Kidney capillary endothelial cell (primary cell): ENCODE data around the gene PRKRIP1.
"Not testable (repeated sequence)": the region's sequence is repeated elsewhere in the genome, so short reads cannot be mapped to it uniquely, and the experiment has no call there.

ENCODE experiments used
- DNase-seq: peaks from one replicate; pipeline ENCODE4 v3.0.0-alpha.2; 2018; ENCODE audit warnings: low spot score

Gene PRKRIP1

GRCh38 chr7:102404005-102404861 lies 8.1 kb downstream of the PRKRIP1 start:
- DNase-seq, result peak; percentile 58

GRCh38 chr7:102404862-102405188 lies 8.7 kb downstream of the PRKRIP1 start:
- not testable (repeated sequence) for DNase-seq

- no peak for DNase-seq
These were observed 11.7 kb downstream of the PRKRIP1 start for GRCh38 chr7:102407910-102408309.

- DNase-seq, result not testable (repeated sequence)
These were observed 12.4 kb downstream of the PRKRIP1 start for GRCh38 chr7:102408530-102408929.

DNA sequence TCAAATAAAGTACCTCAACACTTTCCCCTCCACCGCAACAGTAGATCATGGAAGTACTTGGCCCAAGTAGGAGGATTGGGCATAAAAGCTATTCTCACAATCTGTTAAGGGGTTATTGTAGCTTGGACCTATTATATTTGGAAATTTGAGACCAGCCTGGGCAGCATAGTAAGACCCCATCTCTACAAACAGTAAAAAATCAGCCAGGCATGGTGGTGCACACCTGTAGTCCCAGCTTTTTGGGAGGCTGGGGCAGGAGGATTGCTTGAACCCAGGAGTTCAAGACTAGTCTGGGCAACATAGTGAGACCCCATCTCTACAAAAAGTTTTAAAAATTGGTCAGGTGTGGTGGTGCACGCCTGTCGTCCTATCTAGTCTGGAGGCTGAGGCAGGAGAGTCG lies 13.2 kb downstream of the PRKRIP1 start:
- no peak for DNase-seq

GRCh38 chr7:102410123-102410522 lies 14.0 kb downstream of the PRKRIP1 start:
- DNase-seq, result no peak

- no peak for DNase-seq
These were observed 14.8 kb downstream of the PRKRIP1 start for GRCh38 chr7:102410918-102411317.

DNA sequence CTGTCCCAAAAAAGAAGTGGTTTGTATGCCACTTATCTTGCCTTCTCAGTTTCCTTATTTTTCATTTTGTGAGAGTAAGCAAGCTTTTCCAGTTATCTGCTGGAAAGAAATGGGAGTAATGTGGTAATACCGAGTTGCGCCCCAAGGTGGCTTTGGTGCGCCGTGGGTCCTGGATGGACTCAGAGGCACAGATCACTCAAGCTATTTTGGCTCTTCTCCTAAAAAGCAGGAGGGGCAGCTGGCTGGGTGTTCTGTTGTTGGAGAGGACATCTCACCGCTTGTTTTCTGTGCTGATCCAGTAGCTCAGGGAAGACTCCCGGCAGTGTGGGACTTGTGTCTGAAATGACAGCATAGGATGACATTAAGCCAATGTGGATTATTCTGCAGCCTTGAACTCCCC lies 16.4 kb downstream of the PRKRIP1 start:
- peak; percentile 26 for DNase-seq

DNA sequence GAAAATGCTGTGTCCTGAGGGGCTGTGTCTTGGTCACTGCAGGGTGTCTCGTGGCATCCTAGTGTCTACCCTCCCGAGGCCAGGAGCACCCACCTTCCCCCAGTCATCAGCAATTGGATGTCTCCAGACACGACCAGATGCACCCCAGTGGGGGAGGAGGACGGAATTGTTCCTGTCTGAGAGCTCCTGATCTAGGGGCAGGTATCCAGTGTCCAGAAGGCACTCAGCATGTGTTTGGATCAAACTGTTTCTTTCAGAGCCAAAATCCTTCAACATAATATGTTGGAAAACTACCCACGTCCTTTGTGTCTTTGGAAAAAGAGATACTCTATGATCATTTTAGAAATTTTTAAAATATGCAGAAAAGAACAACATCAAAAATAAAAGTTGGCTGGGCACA lies 16.9 kb downstream of the PRKRIP1 start:
- no peak for DNase-seq

- DNase-seq, result no peak
These were observed 17.4 kb downstream of the PRKRIP1 start for GRCh38 chr7:102413611-102414010.

DNA sequence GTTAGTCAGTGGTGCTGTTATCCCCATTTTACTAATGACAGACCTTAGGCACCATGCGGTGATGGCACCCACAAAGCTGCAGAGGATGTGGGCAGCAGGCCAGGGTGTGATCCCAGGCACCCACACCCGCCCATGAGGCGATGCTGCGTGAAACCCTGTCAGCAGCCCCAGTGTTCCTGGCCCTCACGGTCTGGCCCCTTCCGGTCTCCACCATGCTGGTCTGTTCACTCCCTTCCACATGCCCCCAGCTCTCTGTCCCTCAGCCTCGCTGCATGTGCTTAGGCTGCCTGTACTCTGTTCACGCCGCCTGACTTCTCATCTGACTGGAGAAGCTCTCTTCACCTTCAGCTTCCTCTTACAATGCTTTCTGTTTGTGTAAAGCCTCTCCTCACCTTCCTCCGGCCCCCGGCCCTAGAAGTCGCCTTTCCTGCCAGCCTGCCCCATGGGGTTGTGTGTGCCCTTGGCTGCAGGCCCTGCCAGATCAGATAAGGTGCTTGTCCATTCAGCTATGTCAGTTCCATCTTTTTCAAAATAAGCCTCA lies 19.6 kb downstream of the PRKRIP1 start:
- DNase-seq, result no peak

- no peak for DNase-seq
These were observed 20.2 kb downstream of the PRKRIP1 start for GRCh38 chr7:102416406-102416805.

- DNase-seq, result no peak
These were observed 20.9 kb downstream of the PRKRIP1 start for GRCh38 chr7:102417105-102417504.

GRCh38 chr7:102418592-102418991 lies 22.4 kb downstream of the PRKRIP1 start:
- no peak for DNase-seq

DNA sequence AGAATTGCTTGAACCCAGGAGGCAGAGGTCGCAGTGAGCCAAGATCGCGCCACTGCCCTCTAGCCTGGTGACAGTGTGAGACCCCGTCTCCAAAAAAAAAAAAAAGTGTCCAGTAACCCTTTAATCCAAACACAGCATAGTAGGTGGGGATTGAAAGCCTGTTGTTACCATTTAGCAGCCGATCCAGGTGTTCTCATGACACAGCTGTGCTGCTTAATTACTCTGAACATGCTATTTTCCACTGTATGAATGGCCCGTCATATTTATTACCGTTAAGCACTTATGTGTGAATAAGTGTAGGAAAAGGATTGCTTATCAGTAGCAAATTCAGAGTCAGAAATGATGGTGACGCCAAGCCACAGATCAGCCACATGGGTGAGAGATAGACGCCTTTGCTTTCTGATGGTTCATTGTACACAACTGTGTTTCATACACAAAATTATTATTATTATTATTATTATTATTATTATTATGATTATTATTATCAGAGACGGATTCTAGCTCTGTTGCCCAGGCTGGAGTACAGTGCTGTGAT lies 25.6 kb downstream of the PRKRIP1 start:
- DNase-seq, result no peak

DNA sequence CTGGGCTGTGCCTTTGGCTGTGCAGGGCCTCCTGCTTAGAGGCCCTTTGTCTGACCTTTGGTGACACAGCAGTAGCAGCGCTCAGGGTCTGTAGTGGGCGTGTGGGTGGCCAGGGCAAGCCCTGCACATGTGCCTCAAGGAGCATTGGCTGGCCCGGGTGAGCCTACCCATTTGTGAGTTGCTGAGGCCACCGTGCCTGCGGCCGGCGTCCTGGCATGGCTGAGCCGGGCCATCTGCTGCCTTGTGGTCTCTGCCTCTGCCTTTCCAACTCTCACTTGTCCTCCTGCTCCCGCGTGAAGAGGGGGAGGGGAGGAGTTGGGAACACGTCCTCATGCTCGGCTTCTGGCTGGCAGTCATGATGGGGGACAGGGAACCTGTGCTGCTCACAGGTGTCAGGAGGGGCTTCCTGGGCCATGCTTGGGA lies 28.0 kb downstream of the PRKRIP1 start:
- DNase-seq, result no peak

GRCh38 chr7:102424787-102425218 lies 28.6 kb downstream of the PRKRIP1 start:
- DNase-seq, result no peak

GRCh38 chr7:102425639-102426267 lies 29.6 kb downstream of the PRKRIP1 start:
- DNase-seq, result no peak

- no peak for DNase-seq
These were observed 30.3 kb downstream of the PRKRIP1 start for GRCh38 chr7:102426268-102427018.

GRCh38 chr7:102427019-102427405 lies 30.8 kb downstream of the PRKRIP1 start:
- no peak for DNase-seq

DNA sequence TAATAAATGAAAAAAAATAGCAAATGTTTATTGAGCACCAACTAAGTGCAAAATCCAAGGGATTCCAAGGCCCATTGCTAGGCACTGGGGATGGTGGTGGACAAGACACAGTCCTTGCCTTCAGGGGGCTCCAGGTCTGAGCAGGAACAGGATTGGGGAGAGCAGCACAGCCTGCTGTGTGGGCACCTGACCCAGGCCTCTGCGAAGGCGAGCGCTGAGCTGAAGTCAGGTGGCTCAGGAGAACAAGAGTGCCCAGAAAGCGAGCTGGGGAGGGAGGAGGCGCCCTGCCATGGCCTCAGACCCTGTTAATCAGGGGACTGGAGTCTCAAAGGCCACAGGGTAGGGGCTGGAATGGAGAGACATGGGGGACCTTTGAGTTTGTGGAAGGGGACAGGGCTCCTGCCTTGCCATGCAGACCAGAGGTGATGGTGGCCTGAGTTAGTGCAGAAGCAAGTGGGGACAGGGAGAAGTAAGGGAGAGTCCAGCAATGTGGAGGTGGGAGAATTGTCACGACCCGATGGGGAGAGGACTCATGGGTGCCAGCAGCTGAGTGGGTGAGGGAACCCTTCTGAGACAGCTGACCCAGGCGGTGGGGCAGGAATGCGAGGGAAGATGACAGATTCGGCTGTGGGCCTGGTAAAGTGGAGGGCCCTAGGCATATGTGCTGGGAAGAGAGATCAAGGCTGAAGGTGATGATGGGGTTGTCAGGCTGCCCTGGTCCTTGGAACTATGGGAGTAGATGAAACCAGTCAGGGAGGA lies 33.2 kb downstream of the PRKRIP1 start:
- DNase-seq, result no peak
